GM12878 (cell line): ENCODE data around the gene ENAH. TPM values are rescaled to one million over a fixed set of nuclear protein-coding genes. Genes with fewer than 3 reads are reported as not detected.

Experiments
- ATAC-seq: fragments of 200-7000 bp; cut with Tn5 transposase; 3 replicates; pipeline ENCODE4 v1.9.1; 2020; ENCODE audit warnings: mild to moderate bottlenecking, moderate library complexity
- BruUV-seq: library from RNA; stranded (reverse); fragments of 400-500 nt; replicated peaks from 2 replicates; lab custom pipeline; 2021; lab: Mats Ljungman, UMichigan
- CTCF ChIA-PET: fragments of 300-600 bp; sonication (Branson Sonifier 250); formaldehyde crosslinking; extraction: SDS; loops from one replicate; lab custom pipeline; 2021; ENCODE audit warnings: inconsistent platforms; lab: Yijun Ruan, JAX
- POLR2A ChIA-PET: fragments of 350-600 bp; formaldehyde crosslinking; extraction: SDS; loops from one replicate; lab custom pipeline; 2021; ENCODE audit warnings: inconsistent platforms; lab: Charles Lee
- RAD21 ChIA-PET: fragments of 300-600 bp; sonication (Branson Sonifier 250); formaldehyde crosslinking; loops from one replicate; lab custom pipeline; 2023; ENCODE audit warnings: antibody characterized with exemption; ENCODE audit not compliant: unreplicated experiment; lab: Charles Lee
- SMC1A ChIA-PET: fragments of 300-600 bp; sonication (Branson Sonifier 250); formaldehyde crosslinking; loops from one replicate; lab custom pipeline; 2023; ENCODE audit not compliant: unreplicated experiment, uncharacterized antibody; lab: Charles Lee
- DNase-seq: peaks from one replicate; pipeline ENCODE4 v3.0.0-alpha.2; 2011; ENCODE audit warnings: low read depth, low spot score
- FAIRE-seq: peaks from 3 replicates; lab custom pipeline; 2011; peaks lifted over from hg19 to GRCh38; lab: Jason Lieb, UNC
- H2AFZ ChIP-seq: 2 replicates; pipeline ENCODE4 v1.6.0; 2011; ENCODE audit warnings: low read depth, low read length, control low read depth; ENCODE audit not compliant: control insufficient read depth
- H3K27ac ChIP-seq: 2 replicates; pipeline ENCODE4 v1.5.1; 2011; ENCODE audit warnings: control low read depth; ENCODE audit not compliant: control insufficient read depth, insufficient read depth
- H3K27me3 ChIP-seq, 2 experiments: replicated peaks in 1 of 2; 2 replicates each; pipeline versions ENCODE4 v1.6.0 to v1.6.1; 2011; ENCODE audit warnings: low read length in 1 of 2; ENCODE audit not compliant: control insufficient read depth in 2 of 2, insufficient read depth in 2 of 2
- H3K36me3 ChIP-seq, 2 experiments: 2 replicates each; pipeline ENCODE4 v1.5.1; 2011; ENCODE audit warnings: low read length in 1 of 2; ENCODE audit not compliant: control insufficient read depth in 2 of 2, insufficient read depth in 2 of 2
- H3K4me1 ChIP-seq: 2 replicates; pipeline ENCODE4 v1.6.1; 2011; ENCODE audit warnings: mild to moderate bottlenecking, low read length, moderate library complexity, mixed read lengths; ENCODE audit not compliant: control insufficient read depth, insufficient read depth
- H3K4me2 ChIP-seq: 2 replicates; pipeline ENCODE4 v1.6.0; 2011; ENCODE audit warnings: control low read depth; ENCODE audit not compliant: control insufficient read depth, insufficient read depth
- H3K4me3 ChIP-seq: fragments of 200-600 bp; sonication (generic); 2 replicates; pipeline ENCODE4 v1.5.1; 2016
- H3K79me2 ChIP-seq: 2 replicates; pipeline ENCODE4 v1.6.0; 2011; ENCODE audit warnings: low read length; ENCODE audit not compliant: control insufficient read depth, insufficient read depth
- H3K9ac ChIP-seq: 2 replicates; pipeline ENCODE4 v1.8.0; 2011; ENCODE audit warnings: low read length, control low read depth, mixed read lengths; ENCODE audit not compliant: control insufficient read depth, insufficient read depth
- H3K9me3 ChIP-seq: replicated peaks from 3 replicates; pipeline ENCODE4 v1.5.1; 2011; ENCODE audit warnings: mild to moderate bottlenecking, low read length; ENCODE audit not compliant: control insufficient read depth, insufficient read depth
- H4K20me1 ChIP-seq: 2 replicates; pipeline ENCODE4 v1.6.0; 2011; ENCODE audit not compliant: control insufficient read depth, insufficient read depth
- CEBPZ ChIP-seq: fragments of 150-350 bp; IDR thresholded peaks from 2 replicates; pipeline ENCODE4 v1.6.1; 2016; ENCODE audit warnings: low read depth, low read length
- HDAC6 ChIP-seq: fragments of 200-600 bp; sonication (generic); IDR thresholded peaks from one replicate; pipeline ENCODE4 v1.8.0; 2017; ENCODE audit warnings: antibody characterized with exemption; ENCODE audit not compliant: unreplicated experiment
- JUND ChIP-seq: IDR thresholded peaks from 2 replicates; pipeline ENCODE4 v1.6.1; 2012; ENCODE audit warnings: low read depth, mild to moderate bottlenecking, low read length, improper control_type of control experiment, moderate library complexity
- KAT2A ChIP-seq: conservative IDR thresholded peaks from 2 replicates; pipeline ENCODE4 v1.6.1; 2011; ENCODE audit warnings: low read depth, low read length; ENCODE audit not compliant: control insufficient read depth
- NFIC ChIP-seq: IDR thresholded peaks from 2 replicates; pipeline ENCODE4 v1.6.1; 2012; ENCODE audit warnings: low read depth, mild to moderate bottlenecking, inconsistent platforms, low read length, moderate library complexity
- RB1 ChIP-seq: fragments of 450-650 bp; formaldehyde crosslinking; IDR thresholded peaks from 2 replicates; pipeline ENCODE4 v1.6.1; 2017; ENCODE audit warnings: mild to moderate bottlenecking, borderline replicate concordance
- RELA ChIP-seq: fragments of 450-650 bp; IDR thresholded peaks from 2 replicates; pipeline ENCODE4 v1.8.0; 2014; ENCODE audit warnings: borderline replicate concordance; ENCODE audit not compliant: partially characterized antibody
- RFX5 ChIP-seq: IDR thresholded peaks from 2 replicates; pipeline ENCODE4 v1.6.1; 2011; ENCODE audit warnings: low read depth, low read length, improper control_type of control experiment
- TARDBP ChIP-seq: IDR thresholded peaks from 2 replicates; pipeline ENCODE4 v1.6.1; 2016; ENCODE audit warnings: borderline replicate concordance
- TCF3 ChIP-seq: IDR thresholded peaks from 2 replicates; pipeline ENCODE4 v1.6.1; 2012; ENCODE audit warnings: low read depth, mild to moderate bottlenecking, low read length, borderline replicate concordance; ENCODE audit not compliant: insufficient read depth
- TCF7 ChIP-seq: IDR thresholded peaks from 2 replicates; pipeline ENCODE4 v1.6.1; 2014; ENCODE audit warnings: antibody characterized with exemption, borderline replicate concordance
- ZNF207 ChIP-seq: fragments of 450-650 bp; IDR thresholded peaks from 2 replicates; pipeline ENCODE4 v1.6.1; 2014; ENCODE audit warnings: antibody characterized with exemption, mild to moderate bottlenecking, borderline replicate concordance
- ZZZ3 ChIP-seq: IDR thresholded peaks from 2 replicates; pipeline ENCODE4 v1.6.1; 2011; ENCODE audit warnings: low read depth; ENCODE audit not compliant: control insufficient read depth, insufficient read length
- whole genome bisulfite sequencing: methylation state at CpG from one replicate; pipeline ENCODE4 v1.1.6; 2016; ENCODE audit warnings: low lambda C conversion rate; ENCODE audit not compliant: insufficient replicate concordance, insufficient coverage; ENCODE audit errors: missing lambda C conversion rate; 5-methylcytosine and 5-hydroxymethylcytosine counted together
- in situ Hi-C: fragments of 300-500 bp; cut with MboI; formaldehyde crosslinking; loops from 9 replicates; pipeline ENCODE4 v1.14.3; 2018; ENCODE audit warnings: mixed read lengths
- intact Hi-C: fragments of 100-400 bp; cut with micrococcal nuclease; formaldehyde crosslinking; loops from one replicate; pipeline ENCODE4 v1.14.2; 2022; ENCODE audit not compliant: unreplicated experiment
- polyA plus RNA-seq, 11 experiments: library from polyadenylated mRNA; depleted of rRNA in 4 of 11; unstranded in 6 of 11; stranded (reverse) in 5 of 11; fragments of >200 nt; fragmentation: Nextera tagmentation in 4 of 11; fragmentation: Illumina TruSeq in 1 of 11; extraction: Ambion mirVana in 4 of 11; extraction: Trizol in 1 of 11; gene quantifications; 1 replicate in 1 of 11; 2 replicates in 10 of 11; pipeline versions ENCODE4 v1.2.1 to v1.2.3, GENCODE V29; 2011 to 2016; ENCODE audit warnings: inconsistent platforms in 2 of 11, missing spikeins in 2 of 11, low read depth in 1 of 11
- total RNA-seq, 4 experiments: library from RNA; depleted of rRNA in 3 of 4; stranded (reverse); fragments of >200 nt in 3 of 4; fragmentation: Illumina TruSeq in 1 of 4; extraction: Trizol in 1 of 4; gene quantifications; 2 replicates each; pipeline versions ENCODE4 v1.2.1 to v1.2.3, GENCODE V29; 2013 to 2021
- TF ChIP-seq, protein P1 (sequence below): fragments of 450-650 bp; IDR thresholded peaks from 2 replicates; pipeline ENCODE4 v1.6.1; 2016; ENCODE audit warnings: mild to moderate bottlenecking
- TF ChIP-seq, protein P2 (sequence below): fragments of 450-650 bp; formaldehyde crosslinking; IDR thresholded peaks from 2 replicates; pipeline ENCODE4 v1.5.0; 2022; ENCODE audit warnings: mild to moderate bottlenecking, missing genetic modification characterization

ENAH gene
- total and polyA plus RNA-seq, 10 of the 15 experiments (the other 5 are each of a cell fraction or from before 2014, with no cell fraction given) = under 0.01 to 0.62 (median 0.06) TPM; not detected in 5

DNA sequence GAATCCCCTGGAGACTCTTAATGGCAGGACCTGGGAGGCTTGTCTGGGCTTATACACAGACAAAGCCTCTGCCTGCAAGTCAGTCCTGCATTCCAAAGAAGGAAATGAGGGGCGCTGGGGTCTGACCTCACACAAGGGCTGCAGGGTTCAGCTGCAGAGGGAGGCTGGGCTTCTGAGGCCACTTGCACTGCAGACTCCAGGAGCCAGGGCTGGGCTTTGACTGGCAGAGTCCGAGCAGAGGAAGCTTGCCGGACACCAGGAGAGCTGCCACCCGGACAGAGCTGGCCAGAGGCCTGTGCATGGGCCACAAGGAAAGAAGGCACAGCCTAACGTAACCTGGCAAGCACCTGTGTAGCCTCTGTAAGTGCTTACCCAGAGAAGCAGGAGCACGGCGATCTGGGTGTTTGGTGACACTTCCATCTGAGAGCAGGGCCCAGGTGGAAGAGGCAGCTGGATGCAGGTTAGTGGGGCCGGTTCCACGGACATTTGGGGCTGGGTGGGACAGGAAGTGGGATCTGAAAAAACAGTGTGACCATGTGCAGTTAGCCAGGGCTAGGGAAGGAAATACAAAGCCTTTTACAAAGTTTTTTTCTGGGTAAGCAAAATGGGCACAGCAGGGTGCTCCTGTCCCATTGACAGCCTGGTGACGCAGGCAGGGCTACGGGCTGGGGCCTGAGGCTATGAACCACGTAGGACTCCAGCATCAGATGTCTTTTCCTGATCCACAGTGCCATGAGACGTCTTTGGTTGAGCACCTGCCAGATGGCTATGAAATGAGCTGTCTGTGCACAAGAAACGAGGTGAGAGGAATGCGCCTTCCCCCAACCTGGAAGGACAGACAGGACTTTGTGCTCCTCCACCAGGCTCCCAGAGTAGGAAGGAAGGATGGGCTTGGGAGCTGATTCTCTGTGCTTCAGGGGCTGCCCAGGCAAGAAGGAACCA lies 187.8 kb downstream of the ENAH start:
- no peak overlapping the region for H3K27ac ChIP-seq
- H3K79me2 ChIP-seq = no peaks in the 10 kb centered on the region
- FAIRE-seq (no peak), ATAC-seq (no peak), DNase-seq (no peak)
- no peak overlapping the region for H3K4me3 ChIP-seq
- no peak overlapping the region for H2AFZ ChIP-seq
- H3K9ac ChIP-seq = no peak overlapping the region
- SMC1A ChIA-PET = no interaction called here
- CTCF ChIA-PET = interaction anchor here (2.3 kb wide), 1 partner anchor 10 kb away, joined by 6 read pairs; no protein-coding TSS in a partner anchor
- no TSS peak for BruUV-seq
- H3K4me2 ChIP-seq = no peak overlapping the region
- intact Hi-C loops (loop anchor here (5.0 kb wide), 2 partner anchors 457 to 647 kb away; partner anchors contain the start of gene PYCR2), in situ Hi-C loops (no loop called here)
- RAD21 ChIA-PET = no interaction called here
- H3K9me3 ChIP-seq = no peaks in the 10 kb centered on the region
- no peaks in the 10 kb centered on the region for H3K36me3 ChIP-seq
- no peaks in the 10 kb centered on the region for H4K20me1 ChIP-seq
- WGBS = 66% methylated on average over 15 of the region's 15 CpGs
- peaks cover 13% of the 10 kb centered on the region; the same call in 1 of the 2 replicates for H3K4me1 ChIP-seq
- no peaks in the 10 kb centered on the region for H3K27me3 ChIP-seq
- POLR2A ChIA-PET = interaction anchor here (0.6 kb wide), 1 partner anchor 63 kb away, joined by 3 read pairs; no protein-coding TSS in a partner anchor
- TF ChIP-seq, protein P1, sequence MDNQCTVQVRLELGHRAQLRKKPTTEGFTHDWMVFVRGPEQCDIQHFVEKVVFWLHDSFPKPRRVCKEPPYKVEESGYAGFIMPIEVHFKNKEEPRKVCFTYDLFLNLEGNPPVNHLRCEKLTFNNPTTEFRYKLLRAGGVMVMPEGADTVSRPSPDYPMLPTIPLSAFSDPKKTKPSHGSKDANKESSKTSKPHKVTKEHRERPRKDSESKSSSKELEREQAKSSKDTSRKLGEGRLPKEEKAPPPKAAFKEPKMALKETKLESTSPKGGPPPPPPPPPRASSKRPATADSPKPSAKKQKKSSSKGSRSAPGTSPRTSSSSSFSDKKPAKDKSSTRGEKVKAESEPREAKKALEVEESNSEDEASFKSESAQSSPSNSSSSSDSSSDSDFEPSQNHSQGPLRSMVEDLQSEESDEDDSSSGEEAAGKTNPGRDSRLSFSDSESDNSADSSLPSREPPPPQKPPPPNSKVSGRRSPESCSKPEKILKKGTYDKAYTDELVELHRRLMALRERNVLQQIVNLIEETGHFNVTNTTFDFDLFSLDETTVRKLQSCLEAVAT = no peak
- no peak for TF ChIP-seq CEBPZ
- TF ChIP-seq TCF7 = no peak
- TF ChIP-seq ZZZ3 = no peak
- no peak for TF ChIP-seq TCF3
- TF ChIP-seq, protein P2, sequence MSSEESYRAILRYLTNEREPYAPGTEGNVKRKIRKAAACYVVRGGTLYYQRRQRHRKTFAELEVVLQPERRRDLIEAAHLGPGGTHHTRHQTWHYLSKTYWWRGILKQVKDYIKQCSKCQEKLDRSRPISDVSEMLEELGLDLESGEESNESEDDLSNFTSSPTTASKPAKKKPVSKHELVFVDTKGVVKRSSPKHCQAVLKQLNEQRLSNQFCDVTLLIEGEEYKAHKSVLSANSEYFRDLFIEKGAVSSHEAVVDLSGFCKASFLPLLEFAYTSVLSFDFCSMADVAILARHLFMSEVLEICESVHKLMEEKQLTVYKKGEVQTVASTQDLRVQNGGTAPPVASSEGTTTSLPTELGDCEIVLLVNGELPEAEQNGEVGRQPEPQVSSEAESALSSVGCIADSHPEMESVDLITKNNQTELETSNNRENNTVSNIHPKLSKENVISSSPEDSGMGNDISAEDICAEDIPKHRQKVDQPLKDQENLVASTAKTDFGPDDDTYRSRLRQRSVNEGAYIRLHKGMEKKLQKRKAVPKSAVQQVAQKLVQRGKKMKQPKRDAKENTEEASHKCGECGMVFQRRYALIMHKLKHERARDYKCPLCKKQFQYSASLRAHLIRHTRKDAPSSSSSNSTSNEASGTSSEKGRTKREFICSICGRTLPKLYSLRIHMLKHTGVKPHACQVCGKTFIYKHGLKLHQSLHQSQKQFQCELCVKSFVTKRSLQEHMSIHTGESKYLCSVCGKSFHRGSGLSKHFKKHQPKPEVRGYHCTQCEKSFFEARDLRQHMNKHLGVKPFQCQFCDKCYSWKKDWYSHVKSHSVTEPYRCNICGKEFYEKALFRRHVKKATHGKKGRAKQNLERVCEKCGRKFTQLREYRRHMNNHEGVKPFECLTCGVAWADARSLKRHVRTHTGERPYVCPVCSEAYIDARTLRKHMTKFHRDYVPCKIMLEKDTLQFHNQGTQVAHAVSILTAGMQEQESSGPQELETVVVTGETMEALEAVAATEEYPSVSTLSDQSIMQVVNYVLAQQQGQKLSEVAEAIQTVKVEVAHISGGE (CRISPR knock-in tag) = no peak
- TF ChIP-seq NFIC = no peak
- TF ChIP-seq JUND = no peak
- TF ChIP-seq TARDBP = no peak
- no peak for TF ChIP-seq RFX5
- no peak for TF ChIP-seq KAT2A
- no peak for TF ChIP-seq RELA
- no peak for TF ChIP-seq ZNF207
- TF ChIP-seq HDAC6 = no peak
- TF ChIP-seq RB1 = no peak
